Pulmonary artery endothelial cell (primary cell): Measurements from ENCODE around the gene SNTG2. TPM values are rescaled to one million over a fixed set of nuclear protein-coding genes. Genes with fewer than 3 reads are reported as not detected.

ENCODE experiments used
- DNase-seq: peaks from one replicate; pipeline ENCODE4 v3.0.0-alpha.2; 2011; ENCODE audit warnings: low read depth, low spot score
- total RNA-seq: library from RNA; depleted of rRNA; stranded (reverse); fragments of >200 nt; gene quantifications from 2 replicates; pipeline ENCODE4 v1.2.3, GENCODE V29; 2014

The SNTG2 gene
- total RNA-seq, 1 donor from 2014 or later = not detected

GRCh38 chr2:987789-988188 is 37.1 kb downstream of the SNTG2 start:
- no peak for DNase-seq

GRCh38 chr2:989781-990467 is 39.3 kb downstream of the SNTG2 start:
- no peak for DNase-seq

- DNase-seq = no peak
Observed at GRCh38 chr2:990970-991369, 40.3 kb downstream of the SNTG2 start.

- no peak for DNase-seq
Observed at GRCh38 chr2:1002350-1002749, 51.7 kb downstream of the SNTG2 start.

- no peak for DNase-seq
Observed at GRCh38 chr2:1004398-1004797, 53.7 kb downstream of the SNTG2 start.

GRCh38 chr2:1010415-1010930 is 59.8 kb downstream of the SNTG2 start:
- DNase-seq = no peak

- DNase-seq = no peak
Observed at GRCh38 chr2:1011006-1011405, 60.4 kb downstream of the SNTG2 start.

GRCh38 chr2:1011985-1012384 is 61.3 kb downstream of the SNTG2 start:
- DNase-seq = no peak

- DNase-seq = no peak
Observed at GRCh38 chr2:1014802-1015201, 64.2 kb downstream of the SNTG2 start.

- no peak for DNase-seq
Observed at GRCh38 chr2:1016500-1016899, 65.9 kb downstream of the SNTG2 start.

- DNase-seq = no peak
Observed at GRCh38 chr2:1017827-1018226, 67.2 kb downstream of the SNTG2 start.

- DNase-seq = no peak
Observed at GRCh38 chr2:1020206-1020605, 69.6 kb downstream of the SNTG2 start.

GRCh38 chr2:1022178-1022577 is 71.5 kb downstream of the SNTG2 start:
- no peak for DNase-seq

GRCh38 chr2:1024981-1025380 is 74.3 kb downstream of the SNTG2 start:
- no peak for DNase-seq

- no peak for DNase-seq
Observed at GRCh38 chr2:1026141-1026540, 75.5 kb downstream of the SNTG2 start.

GRCh38 chr2:1028831-1029230 is 78.2 kb downstream of the SNTG2 start:
- DNase-seq = no peak

- no peak for DNase-seq
Observed at GRCh38 chr2:1032030-1032429, 81.4 kb downstream of the SNTG2 start.

GRCh38 chr2:1033069-1033468 is 82.4 kb downstream of the SNTG2 start:
- DNase-seq = no peak

GRCh38 chr2:1037066-1037465 is 86.4 kb downstream of the SNTG2 start:
- DNase-seq = no peak

- DNase-seq = no peak
Observed at GRCh38 chr2:1039549-1039948, 88.9 kb downstream of the SNTG2 start.

- no peak for DNase-seq
Observed at GRCh38 chr2:1041012-1041805, 90.6 kb downstream of the SNTG2 start.

- no peak for DNase-seq
Observed at GRCh38 chr2:1045109-1045508, 94.5 kb downstream of the SNTG2 start.

GRCh38 chr2:1046067-1046466 is 95.4 kb downstream of the SNTG2 start:
- no peak for DNase-seq
